Mucosa of gallbladder (tissue), 1 donor: ENCODE data around the gene SNX20. TPM values are rescaled to one million over a fixed set of nuclear protein-coding genes. Genes with fewer than 3 reads are reported as not detected.

ENCODE experiments used
- DNase-seq: peaks from one replicate; pipeline ENCODE4 v3.0.0-alpha.2; 2020; ENCODE audit warnings: low spot score
- total RNA-seq: library from RNA; stranded (reverse); gene quantifications from one replicate; pipeline ENCODE4 v1.2.1, GENCODE V29; 2021
- donor health status: DM: no; HTN: no; CAD: no.

The SNX20 gene
- total RNA-seq, 1 donor from 2014 or later = 4.2 TPM

- DNase-seq = no peak
These were observed 21.3 kb downstream of the SNX20 start for GRCh38 chr16:50659806-50660205.

GRCh38 chr16:50657241-50657640, 23.9 kb downstream of the SNX20 start:
- no peak for DNase-seq

GRCh38 chr16:50655558-50656055, 25.5 kb downstream of the SNX20 start:
- no peak for DNase-seq

- DNase-seq = no peak
These were observed 27.2 kb downstream of the SNX20 start for GRCh38 chr16:50653633-50654519.

GRCh38 chr16:50652836-50653425, 28.2 kb downstream of the SNX20 start:
- no peak for DNase-seq

GRCh38 chr16:50651835-50652438, 29.2 kb downstream of the SNX20 start:
- DNase-seq = no peak

GRCh38 chr16:50646345-50646744, 34.8 kb downstream of the SNX20 start:
- no peak for DNase-seq

GRCh38 chr16:50645563-50646220, 35.4 kb downstream of the SNX20 start:
- no peak for DNase-seq

- DNase-seq = peak; percentile 44
These were observed 36.4 kb downstream of the SNX20 start for GRCh38 chr16:50644729-50645128.

- no peak for DNase-seq
These were observed 36.9 kb downstream of the SNX20 start for GRCh38 chr16:50644245-50644644.

GRCh38 chr16:50643192-50643591, 37.9 kb downstream of the SNX20 start:
- DNase-seq = no peak

- peak; percentile 28 for DNase-seq
These were observed 38.8 kb downstream of the SNX20 start for GRCh38 chr16:50642349-50642748.

- no peak for DNase-seq
These were observed 39.3 kb downstream of the SNX20 start for GRCh38 chr16:50641818-50642187.

- no peak for DNase-seq
These were observed 39.9 kb downstream of the SNX20 start for GRCh38 chr16:50640919-50641817.

- DNase-seq = no peak
These were observed 40.7 kb downstream of the SNX20 start for GRCh38 chr16:50640391-50640790.

- DNase-seq = no peak
These were observed 42.1 kb downstream of the SNX20 start for GRCh38 chr16:50638816-50639670.

- no peak for DNase-seq
These were observed 43.2 kb downstream of the SNX20 start for GRCh38 chr16:50637716-50638602.

- DNase-seq = no peak
These were observed 44.2 kb downstream of the SNX20 start for GRCh38 chr16:50636753-50637374.
